Adrenal gland (tissue), 12 donors: ENCODE results near the gene HEATR5A. TPM values are rescaled to one million over a fixed set of nuclear protein-coding genes. Genes with fewer than 3 reads are reported as not detected.

Experiments
- DNase-seq, 7 donors: peaks; one replicate each; pipeline ENCODE4 v3.0.0-alpha.2; 2019 to 2020
- H3K27ac ChIP-seq, 5 donors: fragments of 200-600 bp; sonication (generic) in 4 of 5; 1 replicate in 3 of 5; 2 replicates in 2 of 5; pipeline versions ENCODE4 v1.5.1 to v1.8.0; 2016 to 2020; ENCODE audit warnings: mild to moderate bottlenecking in 1 of 5
- H3K27me3 ChIP-seq: fragments of 200-600 bp; 2 replicates; pipeline ENCODE4 v1.8.0; 2021
- H3K36me3 ChIP-seq, 2 donors: fragments of 200-600 bp; replicated peaks in 1 of 2; 1 replicate in 1 of 2; 2 replicates in 1 of 2; pipeline versions ENCODE4 v1.5.1 to v1.8.0; 2018 to 2022
- H3K4me1 ChIP-seq, 2 donors: fragments of 200-600 bp; replicated peaks in 1 of 2; 1 replicate in 1 of 2; 2 replicates in 1 of 2; pipeline versions ENCODE4 v1.5.1 to v1.8.0; 2018 to 2021
- H3K4me3 ChIP-seq, 4 donors: fragments of 200-600 bp; sonication (generic) in 3 of 4; one replicate each; pipeline ENCODE4 v1.5.1; 2016 to 2018
- H3K9me3 ChIP-seq, 3 donors: fragments of 200-600 bp; sonication (generic) in 1 of 3; replicated peaks in 1 of 3; 1 replicate in 2 of 3; 2 replicates in 1 of 3; pipeline versions ENCODE4 v1.5.1 to v1.8.0; 2016 to 2021
- POLR2A ChIP-seq, 2 donors: fragments of 450-650 bp; IDR thresholded peaks; one replicate each; pipeline ENCODE4 v1.6.1; 2017; ENCODE audit warnings: antibody characterized with exemption in 2 of 2, mild to moderate bottlenecking in 2 of 2, moderate library complexity in 1 of 2
- WGBS, 4 donors: extraction: QIAGEN DNeasy Blood & Tissue Kit in 2 of 4; methylation state at CpG; one replicate each; pipeline versions ENCODE4 v1.1.5 to v1.1.7; 2013 to 2017; 5-methylcytosine and 5-hydroxymethylcytosine counted together
- intact Hi-C, 2 donors: fragments of 100-400 bp; cut with DNase I; formaldehyde crosslinking; loops; one replicate each; pipeline versions ENCODE4 v1.14.1 to v1.15.0; 2022 to 2023
- polyA plus RNA-seq, 3 donors: library from polyadenylated mRNA; stranded (reverse); fragments of 200-250 nt in 2 of 3; fragments of 350-450 nt in 1 of 3; fragmentation: Illumina TruSeq in 1 of 3; extraction: RNeasy Lipid Tissue Mini Kit (QIAGEN cat#74804) in 1 of 3; gene quantifications; one replicate each; pipeline ENCODE4 v1.2.3, GENCODE V29; 2013 to 2014
- total RNA-seq, 9 donors: library from RNA; depleted of rRNA in 4 of 9; stranded (reverse); fragments of >200 nt in 4 of 9; fragments of 120-200 nt in 1 of 9; fragmentation: NEBNext Ultra II Directional in 1 of 9; extraction: Animal tissue kit (Norgen Biotek cat#: 25700) in 1 of 9; gene quantifications; one replicate each; pipeline versions ENCODE4 v1.1.0 to v1.2.4, GENCODE V29; 2013 to 2023
- TF ChIP-seq, protein P1 (sequence below), 6 experiments: fragments of 450-650 bp in 4 of 6; fragments of 200-600 bp in 2 of 6; sonication (generic) in 1 of 6; IDR thresholded peaks; 1 replicate in 5 of 6; 2 replicates in 1 of 6; pipeline versions ENCODE4 v1.5.1 to v1.8.0; 2016 to 2021; ENCODE audit warnings: antibody characterized with exemption in 6 of 6, mild to moderate bottlenecking in 2 of 6, moderate library complexity in 1 of 6
- donor health status: healthy with polysubstance abuse.
- donor health status: Bipolar disorder and iron deficiency.
- donor health status: DM: yes; HTN: yes; CAD: no.
- donor health status: DM: no; HTN: no; CAD: no.
- donor health status: DM: no; HTN: no; CAD: no.
- donor health status: DM: yes; HTN: yes; CAD: no.

Gene HEATR5A
- total and polyA plus RNA-seq, 12 donors = 20.8 to 60.4 (median 40.1) TPM

DNA sequence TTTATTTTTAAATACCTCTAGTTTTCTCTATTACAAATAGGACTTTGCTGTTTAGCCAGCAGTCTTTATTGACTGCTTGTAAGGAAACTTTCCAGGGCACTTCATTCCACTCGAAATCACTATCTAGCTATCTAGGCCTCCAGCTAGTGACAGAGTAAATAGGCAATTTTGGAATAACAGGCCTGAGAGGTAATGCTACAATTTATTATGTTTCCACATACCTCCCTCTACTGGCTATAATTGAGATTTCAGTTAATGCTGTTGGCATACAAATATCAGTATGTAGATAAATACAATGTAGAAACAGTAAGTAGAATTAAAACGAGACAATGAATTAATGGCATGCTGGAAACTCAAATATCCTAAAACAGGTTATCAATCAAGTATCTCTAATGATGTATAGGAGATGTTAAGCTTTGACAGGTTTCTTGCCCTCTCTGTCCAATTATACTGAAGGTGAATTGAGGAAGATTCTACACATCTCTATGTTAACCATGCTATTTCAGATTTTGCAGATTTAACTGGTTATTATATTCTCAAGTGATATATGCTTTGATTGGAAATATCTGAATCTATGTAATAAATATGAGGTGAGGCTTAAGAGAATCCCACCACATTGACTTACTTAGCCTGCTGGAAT, 29.7 kb upstream of the HEATR5A start:
- intact Hi-C loops = no loop called here
- Histone ChIP-seq H3K36me3 (peaks cover 0 to 30% of the 10 kb centered on the region in 2 donors), H3K27me3 (no peaks in the 10 kb centered on the region), H3K4me1 (peaks cover 5 to 14% of the 10 kb centered on the region in 2 donors), H3K9me3 (no peaks in the 10 kb centered on the region), H3K4me3 (no peak overlapping the region), H3K27ac (no peak overlapping the region)
- no peak for DNase-seq
- TF ChIP-seq, protein P1, sequence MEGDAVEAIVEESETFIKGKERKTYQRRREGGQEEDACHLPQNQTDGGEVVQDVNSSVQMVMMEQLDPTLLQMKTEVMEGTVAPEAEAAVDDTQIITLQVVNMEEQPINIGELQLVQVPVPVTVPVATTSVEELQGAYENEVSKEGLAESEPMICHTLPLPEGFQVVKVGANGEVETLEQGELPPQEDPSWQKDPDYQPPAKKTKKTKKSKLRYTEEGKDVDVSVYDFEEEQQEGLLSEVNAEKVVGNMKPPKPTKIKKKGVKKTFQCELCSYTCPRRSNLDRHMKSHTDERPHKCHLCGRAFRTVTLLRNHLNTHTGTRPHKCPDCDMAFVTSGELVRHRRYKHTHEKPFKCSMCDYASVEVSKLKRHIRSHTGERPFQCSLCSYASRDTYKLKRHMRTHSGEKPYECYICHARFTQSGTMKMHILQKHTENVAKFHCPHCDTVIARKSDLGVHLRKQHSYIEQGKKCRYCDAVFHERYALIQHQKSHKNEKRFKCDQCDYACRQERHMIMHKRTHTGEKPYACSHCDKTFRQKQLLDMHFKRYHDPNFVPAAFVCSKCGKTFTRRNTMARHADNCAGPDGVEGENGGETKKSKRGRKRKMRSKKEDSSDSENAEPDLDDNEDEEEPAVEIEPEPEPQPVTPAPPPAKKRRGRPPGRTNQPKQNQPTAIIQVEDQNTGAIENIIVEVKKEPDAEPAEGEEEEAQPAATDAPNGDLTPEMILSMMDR (IDR thresholded peaks at IDR 0.05) = peak; percentile 60 to 70 (median 66)
- TF ChIP-seq POLR2A (IDR thresholded peaks at IDR 0.05) = no peak
- 25 to 46% (median 30%) methylated on average over 2 of the region's 2 CpGs for WGBS, 4 donors

DNA sequence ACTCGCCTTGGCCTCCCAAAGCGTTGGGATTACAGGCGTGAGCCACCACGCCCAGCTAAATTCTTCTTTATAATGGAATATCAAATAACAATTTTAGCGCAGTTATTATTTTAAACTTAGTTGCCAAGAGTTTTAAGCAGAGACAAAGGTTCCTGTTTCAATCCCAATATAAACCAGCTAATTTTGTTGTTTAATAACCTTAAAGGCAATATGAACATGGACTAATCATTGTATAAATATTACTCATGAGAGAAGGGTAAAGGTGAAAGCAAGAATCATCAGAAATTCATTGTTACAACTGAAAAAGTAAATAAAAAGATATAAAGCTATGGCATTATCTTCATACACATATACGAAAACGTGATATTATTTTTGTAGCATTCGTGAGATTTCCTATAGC, 28.8 kb upstream of the HEATR5A start:
- Histone ChIP-seq H3K36me3 (peaks cover 0 to 30% of the 10 kb centered on the region in 2 donors), H3K27me3 (no peaks in the 10 kb centered on the region), H3K27ac (no peak overlapping the region), H3K4me1 (peaks cover 0 to 7% of the 10 kb centered on the region in 2 donors), H3K9me3 (no peaks in the 10 kb centered on the region), H3K4me3 (no peak overlapping the region)
- 72 to 83% (median 78%) methylated on average over 8 of the region's 8 CpGs for WGBS, 4 donors
- intact Hi-C loops = no loop called here
- DNase-seq = no peak
- TF ChIP-seq, protein P1 (IDR thresholded peaks at IDR 0.05) = no peak
- TF ChIP-seq POLR2A (IDR thresholded peaks at IDR 0.05) = no peak

DNA sequence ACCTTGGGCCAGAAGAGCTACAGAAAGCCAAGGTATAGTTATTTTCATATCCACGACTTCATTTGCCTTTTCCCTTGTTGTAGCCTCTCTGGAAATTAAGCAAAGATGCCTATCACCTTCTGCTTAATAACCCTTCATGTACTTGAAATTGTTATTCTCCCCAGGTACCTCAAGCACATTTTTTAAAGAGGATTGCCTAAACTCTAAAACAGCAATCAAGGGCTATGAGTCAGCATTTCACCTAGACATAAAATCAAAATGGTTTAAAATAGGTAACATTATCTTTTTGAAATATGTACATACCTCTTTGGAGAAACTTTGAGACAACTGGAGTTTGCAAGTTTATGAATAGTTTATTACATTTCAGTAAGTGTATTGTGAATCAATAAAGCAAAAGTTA, 25.4 kb upstream of the HEATR5A start:
- H3K4me1 ChIP-seq = peaks cover 14 to 17% of the 10 kb centered on the region in 2 donors
- 74 to 100% (median 92%) methylated on average over 1 of the region's 1 CpG for WGBS, 4 donors
- H3K27ac ChIP-seq = no peak overlapping the region
- no peaks in the 10 kb centered on the region for H3K27me3 ChIP-seq
- TF ChIP-seq POLR2A (IDR thresholded peaks at IDR 0.05) = no peak
- TF ChIP-seq, protein P1 (IDR thresholded peaks at IDR 0.05) = no peak
- DNase-seq = no peak
- no peaks in the 10 kb centered on the region for H3K9me3 ChIP-seq
- H3K36me3 ChIP-seq = peaks cover 0 to 13% of the 10 kb centered on the region in 2 donors
- intact Hi-C loops = no loop called here
- H3K4me3 ChIP-seq = no peak overlapping the region

DNA sequence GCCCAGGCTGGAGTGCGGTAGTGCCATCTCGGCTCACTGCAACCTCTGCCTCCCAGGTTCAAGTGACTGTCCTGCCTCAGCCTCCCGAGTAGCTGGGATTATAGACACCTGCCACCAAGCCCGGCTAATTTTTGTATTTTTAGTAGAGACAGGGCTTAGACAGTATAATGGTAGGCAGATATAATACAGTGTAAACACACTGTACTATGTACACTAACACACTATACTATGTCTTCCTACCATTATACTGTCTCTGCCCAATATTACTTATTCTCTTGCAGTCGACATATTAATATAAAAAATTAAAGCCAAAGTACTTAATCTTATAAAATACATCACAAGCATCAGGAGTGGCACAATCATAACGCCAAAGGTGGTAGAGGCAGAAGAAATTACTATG, 21.9 kb upstream of the HEATR5A start:
- peaks cover 0 to 8% of the 10 kb centered on the region in 2 donors for H3K36me3 ChIP-seq
- no peak overlapping the region for H3K4me3 ChIP-seq
- TF ChIP-seq POLR2A (IDR thresholded peaks at IDR 0.05) = no peak
- TF ChIP-seq, protein P1 (IDR thresholded peaks at IDR 0.05) = no peak
- DNase-seq = no peak
- no peaks in the 10 kb centered on the region for H3K9me3 ChIP-seq
- H3K4me1 ChIP-seq = peaks cover 14% of the 10 kb centered on the region in 2 donors
- H3K27ac ChIP-seq = peak overlapping the region in 4 of 5 donors; percentile 22 to 77 (median 68)
- WGBS, 4 donors = 77 to 88% (median 86%) methylated on average over 6 of the region's 6 CpGs
- H3K27me3 ChIP-seq = no peaks in the 10 kb centered on the region
- intact Hi-C loops = no loop called here
